AG09309 (cell line): ENCODE results near the gene APLP1.
"Not testable (repeated sequence)": the region's sequence is repeated elsewhere in the genome, so short reads cannot be mapped to it uniquely, and the experiment has no call there.

Source experiments
- DNase-seq: peaks from one replicate; pipeline ENCODE4 v3.0.0-alpha.2; 2010; ENCODE audit warnings: low read depth
- H3K4me3 ChIP-seq: 2 replicates; pipeline ENCODE4 v1.5.1; 2011; ENCODE audit warnings: mild to moderate bottlenecking, low read depth, low read length, moderate library complexity; ENCODE audit not compliant: control insufficient read depth
- TF ChIP-seq, protein P1 (sequence below): IDR thresholded peaks from 2 replicates; pipeline ENCODE4 v1.5.1; 2011; ENCODE audit warnings: mild to moderate bottlenecking, low read depth, low read length, inconsistent platforms; ENCODE audit not compliant: insufficient read depth, control insufficient read depth; ENCODE audit errors: missing control alignments

The APLP1 gene

DNA sequence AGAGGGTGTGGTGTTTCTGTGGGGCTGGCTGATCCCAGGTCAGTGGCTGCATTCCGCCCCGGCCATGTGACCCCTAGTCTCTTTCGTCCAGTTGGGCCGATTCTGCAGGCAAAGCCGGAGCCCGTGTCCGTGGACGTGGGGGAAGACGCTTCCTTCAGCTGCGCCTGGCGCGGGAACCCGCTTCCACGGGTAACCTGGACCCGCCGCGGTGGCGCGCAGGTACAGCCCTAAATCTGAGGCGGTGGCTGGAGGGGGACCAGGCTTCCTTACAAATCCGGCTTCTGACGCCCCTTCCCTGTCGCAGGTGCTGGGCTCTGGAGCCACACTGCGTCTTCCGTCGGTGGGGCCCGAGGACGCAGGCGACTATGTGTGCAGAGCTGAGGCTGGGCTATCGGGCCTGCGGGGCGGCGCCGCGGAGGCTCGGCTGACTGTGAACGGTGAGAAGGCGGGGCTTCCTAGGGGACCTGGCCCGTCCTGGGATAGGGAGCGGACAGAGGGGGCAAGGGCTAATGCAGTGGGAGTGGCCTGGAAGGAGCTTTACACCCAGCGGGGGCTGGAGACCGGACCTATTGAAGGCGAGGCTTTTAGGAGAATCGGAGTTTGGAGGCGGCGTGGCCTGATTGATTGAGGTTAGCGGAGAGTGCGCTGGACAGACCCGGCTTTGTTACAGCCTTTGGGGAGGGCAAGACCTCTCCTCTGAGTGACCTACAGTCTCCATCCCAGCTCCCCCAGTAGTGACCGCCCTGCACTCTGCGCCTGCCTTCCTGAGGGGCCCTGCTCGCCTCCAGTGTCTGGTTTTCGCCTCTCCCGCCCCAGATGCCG is 7.3 kb upstream of the APLP1 start:
- TF ChIP-seq, protein P1, sequence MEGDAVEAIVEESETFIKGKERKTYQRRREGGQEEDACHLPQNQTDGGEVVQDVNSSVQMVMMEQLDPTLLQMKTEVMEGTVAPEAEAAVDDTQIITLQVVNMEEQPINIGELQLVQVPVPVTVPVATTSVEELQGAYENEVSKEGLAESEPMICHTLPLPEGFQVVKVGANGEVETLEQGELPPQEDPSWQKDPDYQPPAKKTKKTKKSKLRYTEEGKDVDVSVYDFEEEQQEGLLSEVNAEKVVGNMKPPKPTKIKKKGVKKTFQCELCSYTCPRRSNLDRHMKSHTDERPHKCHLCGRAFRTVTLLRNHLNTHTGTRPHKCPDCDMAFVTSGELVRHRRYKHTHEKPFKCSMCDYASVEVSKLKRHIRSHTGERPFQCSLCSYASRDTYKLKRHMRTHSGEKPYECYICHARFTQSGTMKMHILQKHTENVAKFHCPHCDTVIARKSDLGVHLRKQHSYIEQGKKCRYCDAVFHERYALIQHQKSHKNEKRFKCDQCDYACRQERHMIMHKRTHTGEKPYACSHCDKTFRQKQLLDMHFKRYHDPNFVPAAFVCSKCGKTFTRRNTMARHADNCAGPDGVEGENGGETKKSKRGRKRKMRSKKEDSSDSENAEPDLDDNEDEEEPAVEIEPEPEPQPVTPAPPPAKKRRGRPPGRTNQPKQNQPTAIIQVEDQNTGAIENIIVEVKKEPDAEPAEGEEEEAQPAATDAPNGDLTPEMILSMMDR: no peak
- no peak for DNase-seq
- H3K4me3 ChIP-seq: no peak overlapping the region

DNA sequence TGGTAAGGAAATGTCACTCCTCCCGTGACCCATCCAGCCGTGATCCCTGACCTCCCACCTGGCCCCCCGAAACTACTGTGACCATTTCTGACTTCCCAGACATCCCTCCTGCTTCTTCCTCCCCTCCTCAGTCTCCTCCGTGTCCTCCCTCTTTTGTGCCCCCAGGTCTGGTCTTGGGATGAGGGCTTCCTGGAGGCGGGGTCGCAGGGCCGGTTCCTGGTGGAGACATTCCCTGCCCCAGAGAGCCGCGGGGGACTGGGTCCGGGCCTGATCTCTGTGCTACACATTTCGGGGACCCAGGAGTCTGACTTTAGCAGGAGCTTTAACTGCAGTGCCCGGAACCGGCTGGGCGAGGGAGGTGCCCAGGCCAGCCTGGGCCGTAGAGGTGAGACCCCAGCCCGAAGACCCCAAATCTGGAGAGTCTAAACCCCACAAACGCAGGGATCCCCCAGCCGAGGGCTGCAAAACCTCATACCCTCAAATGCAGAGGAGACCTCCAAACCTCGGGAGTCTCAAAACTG is 6.7 kb upstream of the APLP1 start:
- TF ChIP-seq, protein P1: no peak

DNA sequence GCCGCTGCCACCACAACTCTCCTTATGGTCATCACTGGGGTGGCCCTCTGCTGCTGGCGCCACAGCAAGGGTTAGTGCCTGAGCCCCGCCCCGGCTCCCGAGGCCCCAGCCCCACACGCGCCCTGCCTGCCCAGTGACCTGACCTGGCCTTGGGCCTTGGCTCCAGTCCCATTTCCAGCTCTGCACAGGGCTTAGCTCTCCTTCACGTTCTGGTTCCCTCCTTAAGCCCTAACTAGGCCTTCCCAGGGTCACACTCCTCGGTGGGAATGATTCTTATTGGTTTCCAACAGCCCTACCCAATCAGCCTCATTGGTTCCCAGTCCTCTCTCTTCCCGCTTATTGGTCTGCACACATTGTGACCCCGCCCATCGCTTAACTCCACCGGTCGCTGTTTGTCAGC is 5.8 kb upstream of the APLP1 start:
- DNase-seq: no peak
- TF ChIP-seq, protein P1: no peak
- no peak overlapping the region for H3K4me3 ChIP-seq

More for the DNA sequence above, 6.7 kb upstream of the APLP1 start:
- H3K4me3 ChIP-seq: no peak overlapping the region
- no peak for DNase-seq

DNA sequence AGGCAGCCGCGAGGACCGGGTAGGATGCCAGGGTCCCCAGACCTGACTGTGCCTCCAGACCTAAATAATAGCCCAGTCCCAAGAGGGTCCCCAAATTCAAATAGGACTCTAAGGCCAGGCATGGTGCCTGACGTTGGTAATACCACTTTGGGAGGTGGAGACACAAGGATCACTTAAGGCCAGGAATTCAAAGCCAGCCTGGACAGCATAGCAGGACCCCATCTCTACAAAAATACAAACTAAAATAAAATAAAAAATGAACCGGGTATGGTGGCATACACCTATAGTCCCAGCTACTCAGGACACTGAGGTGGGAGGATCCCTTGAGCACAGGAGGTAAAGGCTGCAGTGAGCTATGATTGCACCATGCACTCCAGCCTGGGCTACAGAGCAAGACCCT is 5.4 kb upstream of the APLP1 start:
- TF ChIP-seq, protein P1: no peak
- H3K4me3 ChIP-seq: no peak overlapping the region
- DNase-seq: no peak

DNA sequence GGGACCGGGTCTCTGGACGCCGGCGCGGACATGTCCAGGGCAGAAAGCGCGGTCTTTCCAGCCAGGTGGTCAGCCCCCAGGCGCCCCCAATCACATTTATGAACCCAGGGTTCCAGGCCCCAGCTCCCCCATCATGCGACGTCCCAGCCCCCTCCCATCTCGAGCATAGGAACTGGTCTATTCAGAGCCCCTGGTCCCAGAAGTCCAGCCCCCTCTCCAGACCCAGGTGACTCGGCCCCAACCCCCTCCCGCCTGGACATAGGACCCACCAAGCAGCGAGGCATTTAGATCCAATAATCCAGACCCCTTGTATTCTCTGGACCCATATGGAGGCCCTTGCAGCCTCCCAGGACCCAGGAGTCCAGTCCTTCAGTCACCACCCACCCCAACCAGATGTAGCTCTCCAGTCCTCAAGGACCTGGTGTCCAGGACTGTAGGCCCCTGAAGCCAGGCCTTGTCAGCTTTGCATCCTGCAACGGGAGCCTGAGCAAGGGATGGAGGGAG is 501 bp downstream of the APLP1 start:
- no peak for DNase-seq
- peak overlapping the region; percentile 27 for H3K4me3 ChIP-seq
- TF ChIP-seq, protein P1: no peak

DNA sequence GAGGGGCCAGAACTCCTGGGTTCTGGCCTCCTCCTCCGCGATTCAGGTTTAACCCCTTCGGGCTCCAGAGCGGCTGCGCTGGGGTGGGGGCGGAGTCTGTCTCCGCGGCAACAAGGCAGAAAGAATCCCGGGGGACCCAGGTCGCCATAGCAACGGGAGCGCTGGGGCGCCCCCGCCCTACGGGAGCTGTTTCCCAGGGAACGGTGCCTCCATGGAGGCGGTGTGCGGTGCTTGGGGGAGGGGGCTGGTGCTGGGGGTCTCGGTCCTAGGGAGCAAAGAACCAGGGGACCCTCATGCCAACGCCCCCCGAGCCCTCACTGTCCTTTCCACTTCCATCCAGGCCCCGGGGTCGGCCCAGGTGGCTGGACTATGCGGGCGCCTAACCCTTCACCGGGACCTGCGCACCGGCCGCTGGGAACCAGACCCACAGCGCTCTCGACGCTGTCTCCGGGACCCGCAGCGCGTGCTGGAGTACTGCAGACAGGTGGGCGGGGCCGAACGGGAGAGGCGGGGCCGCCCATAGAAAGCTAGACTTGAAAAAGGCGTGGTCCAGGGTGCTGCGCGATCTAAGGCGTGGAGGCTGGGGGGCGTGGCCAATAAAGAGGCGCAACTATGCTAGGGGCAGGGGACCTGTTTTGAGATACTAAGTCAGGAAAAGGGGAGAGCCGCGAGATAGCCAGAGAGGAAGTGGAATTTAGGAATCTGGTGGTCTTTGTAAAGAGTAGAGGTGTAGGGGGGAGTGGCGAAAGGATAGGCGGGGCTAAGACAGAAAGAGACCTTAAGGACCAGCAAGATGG is 1.2 kb downstream of the APLP1 start:
- H3K4me3 ChIP-seq: no peak overlapping the region; the same call in none of the 2 replicates

DNA sequence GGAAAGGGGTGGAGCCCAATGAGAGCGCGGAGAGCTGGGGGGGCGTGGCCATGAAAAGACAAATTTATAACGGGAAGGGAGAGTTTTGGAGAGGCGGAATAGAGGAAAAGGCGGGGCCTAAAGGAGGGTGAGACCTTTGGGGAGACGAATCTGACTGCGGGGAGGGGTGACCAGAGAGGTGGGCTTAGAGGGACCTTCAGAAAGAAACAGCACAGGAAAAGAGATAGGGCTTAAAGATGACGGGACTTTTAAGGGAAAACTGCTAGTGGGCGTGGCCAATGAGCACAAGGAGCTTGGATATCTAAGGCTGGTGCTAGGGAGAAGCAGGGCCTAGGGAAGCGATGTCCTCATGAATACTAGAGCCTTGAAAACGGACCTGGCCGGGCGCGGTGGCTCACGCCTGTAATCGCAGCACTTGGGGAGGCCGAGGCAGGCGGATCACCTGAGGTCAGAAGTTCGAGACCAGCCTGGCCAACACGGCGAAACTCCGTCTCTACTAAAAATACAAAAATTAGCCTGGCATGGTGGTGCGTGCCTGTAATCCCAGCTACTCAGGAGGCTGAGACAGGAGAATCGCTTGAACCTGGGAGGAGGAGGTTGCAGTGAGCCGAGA is 1.9 kb downstream of the APLP1 start:
- H3K4me3 ChIP-seq, DNase-seq: not testable (repeated sequence)

More for the DNA sequence above, 1.2 kb downstream of the APLP1 start:
- DNase-seq: no peak
- TF ChIP-seq, protein P1: no peak
